GM12873 (cell line): ENCODE results near the gene APEH.

Source experiments
- CTCF ChIP-seq: IDR thresholded peaks from 2 replicates; pipeline ENCODE4 v1.5.1; 2012; ENCODE audit warnings: low read depth, mild to moderate bottlenecking, moderate library complexity, low read length, control low read depth; ENCODE audit not compliant: insufficient read depth; ENCODE audit errors: missing control alignments

The APEH gene

GRCh38 chr3:49680493-49681231 is 6.5 kb downstream of the APEH start:
- TF ChIP-seq CTCF = no peak

GRCh38 chr3:49681232-49681522 is 7.0 kb downstream of the APEH start:
- TF ChIP-seq CTCF = no peak

GRCh38 chr3:49681543-49681942 is 7.4 kb downstream of the APEH start:
- no peak for TF ChIP-seq CTCF

GRCh38 chr3:49683162-49683561 is 9.0 kb downstream of the APEH start:
- no peak for TF ChIP-seq CTCF

GRCh38 chr3:49689046-49689907 is 15.1 kb downstream of the APEH start, which contains the start of the genes MST1 and RNF123:
TSS of gene MST1 (minus strand) at chr3:49689474. CDS start at chr3:49688691, 783 bp downstream.
TSS of gene RNF123 (plus strand) at chr3:49689557. CDS start at chr3:49691166, 1,609 bp downstream.
- TF ChIP-seq CTCF = peak; percentile 57

- TF ChIP-seq CTCF = no peak
Measured at GRCh38 chr3:49699281-49699979, 25.3 kb downstream of the APEH start.

- TF ChIP-seq CTCF = no peak
Measured at GRCh38 chr3:49700014-49700413, 25.9 kb downstream of the APEH start.
